Loucy (cell line): ENCODE measurements around the gene EFCAB14.

ENCODE experiments used
- H2AFZ ChIP-seq: fragments of 200-600 bp; sonication (generic); 2 replicates; pipeline ENCODE4 v1.6.0; 2016; ENCODE audit warnings: antibody characterized with exemption, mild to moderate bottlenecking, low read length, moderate library complexity
- H3F3A ChIP-seq: fragments of 200-600 bp; 2 replicates; pipeline ENCODE4 v1.6.0; 2016; ENCODE audit warnings: antibody characterized with exemption, low read depth, mild to moderate bottlenecking
- H3K27me3 ChIP-seq: fragments of 200-600 bp; sonication (generic); 2 replicates; pipeline ENCODE4 v1.6.1; 2014; ENCODE audit warnings: low read length, mild to moderate bottlenecking; ENCODE audit not compliant: insufficient read depth, poor library complexity, severe bottlenecking
- H3K36me3 ChIP-seq: fragments of 200-600 bp; sonication (generic); 2 replicates; pipeline ENCODE4 v1.6.1; 2016; ENCODE audit warnings: low read length; ENCODE audit not compliant: insufficient read depth
- H3K4me1 ChIP-seq: fragments of 200-600 bp; sonication (generic); 2 replicates; pipeline ENCODE4 v1.5.1; 2014; ENCODE audit warnings: low read length, mild to moderate bottlenecking; ENCODE audit not compliant: insufficient read depth, poor library complexity, severe bottlenecking
- H3K4me2 ChIP-seq: fragments of 200-600 bp; sonication (generic); 2 replicates; pipeline ENCODE4 v1.6.0; 2014; ENCODE audit warnings: antibody characterized with exemption, low read length, low read depth, mild to moderate bottlenecking; ENCODE audit not compliant: poor library complexity, severe bottlenecking
- H3K4me3 ChIP-seq: fragments of 200-600 bp; sonication (generic); 2 replicates; pipeline ENCODE4 v1.5.1; 2014; ENCODE audit warnings: low read length, mild to moderate bottlenecking, mixed read lengths; ENCODE audit not compliant: poor library complexity, severe bottlenecking
- H3K79me2 ChIP-seq: fragments of 200-600 bp; sonication (generic); 2 replicates; pipeline ENCODE4 v1.6.1; 2014; ENCODE audit warnings: low read length; ENCODE audit not compliant: insufficient read depth
- H3K9ac ChIP-seq: fragments of 200-600 bp; sonication (generic); 2 replicates; pipeline ENCODE4 v1.6.0; 2014; ENCODE audit warnings: mild to moderate bottlenecking, low read depth, low read length, moderate library complexity; ENCODE audit not compliant: poor library complexity, severe bottlenecking
- H3K9me2 ChIP-seq: fragments of 200-600 bp; sonication (generic); replicated peaks from 2 replicates; pipeline ENCODE4 v1.6.1; 2016; ENCODE audit warnings: low read depth, low read length, mixed read lengths
- H3K9me3 ChIP-seq: fragments of 200-600 bp; sonication (generic); 2 replicates; pipeline ENCODE4 v1.6.1; 2014; ENCODE audit warnings: mild to moderate bottlenecking, antibody characterized with exemption, low read length, low read depth; ENCODE audit not compliant: insufficient read depth
- H4K20me1 ChIP-seq: fragments of 200-600 bp; sonication (generic); 2 replicates; pipeline ENCODE4 v1.6.0; 2014; ENCODE audit warnings: antibody characterized with exemption, low read length, mild to moderate bottlenecking; ENCODE audit not compliant: insufficient read depth, poor library complexity, severe bottlenecking
- CTCF ChIP-seq: fragments of 200-600 bp; sonication (generic); conservative IDR thresholded peaks from 2 replicates; pipeline ENCODE4 v1.5.1; 2014; ENCODE audit warnings: mild to moderate bottlenecking, antibody characterized with exemption, low read length
- EZH2phosphoT487 ChIP-seq: fragments of 200-600 bp; IDR thresholded peaks from 2 replicates; pipeline ENCODE4 v1.6.1; 2018; ENCODE audit warnings: antibody characterized with exemption, mild to moderate bottlenecking, moderate library complexity, borderline replicate concordance

The EFCAB14 gene

DNA sequence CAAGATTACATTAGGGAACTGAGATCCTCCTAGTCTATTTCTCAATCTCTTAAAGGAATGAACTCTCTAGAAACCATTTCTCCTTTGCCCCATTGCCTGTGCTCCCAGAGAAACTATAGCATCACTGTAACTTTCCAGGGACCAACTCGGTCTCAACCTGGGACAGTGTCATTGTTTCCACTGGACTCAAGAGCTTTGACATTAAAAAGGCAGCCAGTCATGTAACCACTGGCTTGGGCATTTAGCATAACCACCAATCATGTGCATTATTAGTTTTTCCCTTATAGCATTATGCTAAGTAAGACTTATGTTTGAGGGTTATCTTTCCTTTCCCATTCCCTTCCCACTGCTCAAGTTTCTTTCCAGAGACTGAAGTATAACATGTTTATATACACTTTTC lies 29.0 kb downstream of the EFCAB14 start:
- H3K9me2 ChIP-seq: no peaks in the 10 kb centered on the region
- peak overlapping the region; percentile 51 for H3K9ac ChIP-seq

DNA sequence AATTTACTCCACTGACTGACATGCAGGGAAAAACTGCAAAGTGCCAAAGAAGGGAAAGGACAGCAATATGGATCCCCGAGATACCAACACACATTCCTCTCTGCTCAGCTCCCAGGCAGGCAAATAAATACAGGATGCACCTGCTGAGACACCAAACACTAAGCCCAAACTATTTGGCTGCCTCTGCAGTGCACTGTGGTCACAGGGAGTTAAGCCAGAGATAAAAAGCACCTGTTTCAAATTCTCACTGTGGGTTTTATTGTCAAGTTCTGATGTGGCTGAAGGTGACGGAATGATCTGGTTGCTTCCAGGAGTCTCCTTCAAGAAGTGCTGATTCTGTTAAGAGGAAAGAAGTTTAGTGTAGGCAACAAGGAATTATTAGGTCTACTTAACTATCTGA lies 29.6 kb downstream of the EFCAB14 start:
- Histone ChIP-seq H3F3A (peaks cover 24% of the 10 kb centered on the region), H3K9ac (peak overlapping the region; percentile 51), H3K36me3 (peaks cover 70% of the 10 kb centered on the region), H2AFZ (no peak overlapping the region), H3K4me3 (peak overlapping the region; percentile 35), H3K9me3 (no peaks in the 10 kb centered on the region), H3K27me3 (no peaks in the 10 kb centered on the region), H3K79me2 (peaks cover 31% of the 10 kb centered on the region), H4K20me1 (no peaks in the 10 kb centered on the region), H3K9me2 (no peaks in the 10 kb centered on the region), H3K4me2 (peak overlapping the region; percentile 71), H3K4me1 (peaks cover 94% of the 10 kb centered on the region)
- TF ChIP-seq CTCF (no peak), EZH2phosphoT487 (no peak)

More for the DNA sequence above, 29.0 kb downstream of the EFCAB14 start:
- H3K4me2 ChIP-seq: peak overlapping the region; percentile 71
- H3K36me3 ChIP-seq: peaks cover 65% of the 10 kb centered on the region
- no peaks in the 10 kb centered on the region for H3K9me3 ChIP-seq
- peaks cover 88% of the 10 kb centered on the region for H3K4me1 ChIP-seq
- H3F3A ChIP-seq: peaks cover 24% of the 10 kb centered on the region
- H3K27me3 ChIP-seq: no peaks in the 10 kb centered on the region
- H2AFZ ChIP-seq: no peak overlapping the region
- no peaks in the 10 kb centered on the region for H4K20me1 ChIP-seq
- TF ChIP-seq EZH2phosphoT487 (no peak), CTCF (no peak)
- H3K79me2 ChIP-seq: peaks cover 31% of the 10 kb centered on the region
- H3K4me3 ChIP-seq: no peak overlapping the region

DNA sequence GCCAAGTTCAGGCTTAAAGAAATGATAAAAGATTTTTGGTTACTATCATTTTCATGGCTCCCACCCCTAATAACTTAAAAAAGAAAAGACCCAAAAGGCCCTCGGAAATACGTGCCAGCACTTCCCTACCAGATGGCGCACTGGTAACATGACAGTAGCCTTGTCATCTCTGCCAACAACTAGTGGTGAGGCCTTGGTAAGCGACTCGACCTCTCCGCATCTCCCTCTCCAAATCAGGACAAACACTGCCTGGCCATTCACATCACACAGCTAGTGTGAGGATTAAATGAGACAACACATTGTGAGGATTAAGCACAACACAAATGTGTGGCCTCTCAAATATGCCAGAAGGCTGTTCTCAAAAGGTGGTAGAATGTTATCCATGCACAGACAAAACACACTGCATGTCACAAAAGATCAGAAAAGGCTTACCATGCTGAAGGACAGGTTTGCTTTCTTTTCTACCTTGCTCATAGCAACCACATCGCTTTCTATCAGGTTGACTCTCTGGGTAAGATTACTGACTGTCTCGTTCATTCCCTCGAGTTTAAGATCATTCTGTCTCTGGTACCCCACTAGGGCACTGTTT lies 30.9 kb downstream of the EFCAB14 start:
- H3K9me2 ChIP-seq: no peaks in the 10 kb centered on the region
- peak overlapping the region; percentile 41 for H3K4me3 ChIP-seq
- H3K4me2 ChIP-seq: peak overlapping the region; percentile 71
- no peaks in the 10 kb centered on the region for H3K9me3 ChIP-seq
- peak overlapping the region; percentile 51 for H3K9ac ChIP-seq
- H3K79me2 ChIP-seq: peaks cover 23% of the 10 kb centered on the region
- TF ChIP-seq CTCF (no peak), EZH2phosphoT487 (no peak)
- H3K27me3 ChIP-seq: no peaks in the 10 kb centered on the region
- H3K4me1 ChIP-seq: peaks cover 88% of the 10 kb centered on the region
- no peaks in the 10 kb centered on the region for H4K20me1 ChIP-seq
- no peak overlapping the region for H2AFZ ChIP-seq
- H3K36me3 ChIP-seq: peaks cover 84% of the 10 kb centered on the region
- peaks cover 24% of the 10 kb centered on the region for H3F3A ChIP-seq
